BE2C (cell line): ENCODE data around the gene GFOD2.

Source experiments
- DNase-seq: peaks from one replicate; pipeline ENCODE4 v3.0.0-alpha.2; 2020
- H3K27me3 ChIP-seq: fragments of 250-450 bp; sonication (Bioruptor Pico); 2 replicates; pipeline ENCODE4 v1.5.1; 2020; ENCODE audit warnings: mild to moderate bottlenecking
- H3K36me3 ChIP-seq: fragments of 250-450 bp; sonication (Bioruptor Pico); 2 replicates; pipeline ENCODE4 v1.5.1; 2020; ENCODE audit warnings: mild to moderate bottlenecking
- H3K4me1 ChIP-seq: fragments of 250-450 bp; sonication (Bioruptor Pico); 2 replicates; pipeline ENCODE4 v1.5.1; 2020
- H3K4me3 ChIP-seq: 2 replicates; pipeline ENCODE4 v1.5.1; 2011; ENCODE audit warnings: low read depth, low read length
- H3K9me3 ChIP-seq: fragments of 250-450 bp; sonication (Bioruptor Pico); 2 replicates; pipeline ENCODE4 v1.5.1; 2020
- TF ChIP-seq, protein P1 (sequence below): IDR thresholded peaks from 2 replicates; pipeline ENCODE4 v1.5.1; 2012; ENCODE audit warnings: mild to moderate bottlenecking, low read depth, low read length

The GFOD2 gene

GRCh38 chr16:67652578-67653127, 66.5 kb downstream of the GFOD2 start:
- Histone ChIP-seq H3K36me3 (peaks cover 19% of the 10 kb centered on the region), H3K27me3 (no peaks in the 10 kb centered on the region), H3K4me1 (peaks cover 2% of the 10 kb centered on the region; the same call in 1 of the 2 replicates), H3K9me3 (no peaks in the 10 kb centered on the region), H3K4me3 (peak overlapping the region; percentile 91)
- TF ChIP-seq, protein P1, sequence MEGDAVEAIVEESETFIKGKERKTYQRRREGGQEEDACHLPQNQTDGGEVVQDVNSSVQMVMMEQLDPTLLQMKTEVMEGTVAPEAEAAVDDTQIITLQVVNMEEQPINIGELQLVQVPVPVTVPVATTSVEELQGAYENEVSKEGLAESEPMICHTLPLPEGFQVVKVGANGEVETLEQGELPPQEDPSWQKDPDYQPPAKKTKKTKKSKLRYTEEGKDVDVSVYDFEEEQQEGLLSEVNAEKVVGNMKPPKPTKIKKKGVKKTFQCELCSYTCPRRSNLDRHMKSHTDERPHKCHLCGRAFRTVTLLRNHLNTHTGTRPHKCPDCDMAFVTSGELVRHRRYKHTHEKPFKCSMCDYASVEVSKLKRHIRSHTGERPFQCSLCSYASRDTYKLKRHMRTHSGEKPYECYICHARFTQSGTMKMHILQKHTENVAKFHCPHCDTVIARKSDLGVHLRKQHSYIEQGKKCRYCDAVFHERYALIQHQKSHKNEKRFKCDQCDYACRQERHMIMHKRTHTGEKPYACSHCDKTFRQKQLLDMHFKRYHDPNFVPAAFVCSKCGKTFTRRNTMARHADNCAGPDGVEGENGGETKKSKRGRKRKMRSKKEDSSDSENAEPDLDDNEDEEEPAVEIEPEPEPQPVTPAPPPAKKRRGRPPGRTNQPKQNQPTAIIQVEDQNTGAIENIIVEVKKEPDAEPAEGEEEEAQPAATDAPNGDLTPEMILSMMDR: no peak
- DNase-seq: peak; percentile 63

DNA sequence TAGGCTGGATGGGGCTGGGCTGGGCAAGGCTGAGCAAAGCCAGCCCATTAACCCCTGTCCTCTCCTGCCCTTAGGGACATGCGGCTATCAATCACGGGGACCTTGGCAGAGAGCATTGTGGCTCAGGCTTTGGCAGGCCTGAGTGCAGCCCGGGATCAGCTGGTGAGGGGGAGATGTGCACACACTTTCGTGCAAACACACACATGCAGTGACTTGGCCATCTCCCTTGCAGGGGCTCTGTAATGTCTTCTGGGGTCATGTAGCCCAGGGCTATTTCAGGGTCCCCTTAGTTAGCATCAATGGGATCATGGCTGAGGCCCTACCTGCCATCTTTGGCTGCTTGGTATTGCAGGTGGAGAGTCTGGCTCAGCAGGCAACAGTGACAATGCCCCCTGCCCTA, 67.3 kb downstream of the GFOD2 start:
- Histone ChIP-seq H3K4me3 (no peak overlapping the region), H3K36me3 (peaks cover 19% of the 10 kb centered on the region), H3K4me1 (peaks cover 2% of the 10 kb centered on the region; the same call in 1 of the 2 replicates), H3K27me3 (no peaks in the 10 kb centered on the region), H3K9me3 (no peaks in the 10 kb centered on the region)
- no peak for DNase-seq
- TF ChIP-seq, protein P1: no peak

DNA sequence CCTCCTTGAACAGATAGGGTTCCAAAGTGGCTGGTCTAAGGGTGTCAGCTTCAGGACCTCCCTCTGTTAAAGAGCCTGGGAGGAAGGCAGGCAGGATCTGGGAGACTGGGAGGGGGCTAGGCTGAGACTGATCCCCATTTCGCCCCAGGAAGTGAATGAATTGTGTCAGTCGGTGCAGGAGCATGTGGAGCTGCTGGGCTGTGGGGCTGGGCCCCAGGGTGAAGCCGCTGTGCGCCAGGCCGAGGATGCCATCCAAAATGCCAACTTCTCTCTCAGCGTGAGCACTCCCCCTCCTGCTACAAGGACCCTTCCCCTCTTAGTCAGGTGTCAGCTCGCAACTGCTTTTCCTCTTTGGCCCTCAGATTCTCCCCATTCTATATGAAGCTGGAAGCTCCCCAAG, 68.1 kb downstream of the GFOD2 start:
- H3K4me1 ChIP-seq: peaks cover 2% of the 10 kb centered on the region; the same call in 1 of the 2 replicates

GRCh38 chr16:67650023-67650422, 69.1 kb downstream of the GFOD2 start:
- Histone ChIP-seq H3K27me3 (no peaks in the 10 kb centered on the region), H3K9me3 (no peaks in the 10 kb centered on the region), H3K36me3 (peaks cover 9% of the 10 kb centered on the region), H3K4me3 (no peak overlapping the region), H3K4me1 (peaks cover 2% of the 10 kb centered on the region; the same call in 1 of the 2 replicates)
- TF ChIP-seq, protein P1: no peak
- DNase-seq: no peak

More for the DNA sequence above, 68.1 kb downstream of the GFOD2 start:
- Histone ChIP-seq H3K9me3 (no peaks in the 10 kb centered on the region), H3K27me3 (no peaks in the 10 kb centered on the region), H3K4me3 (no peak overlapping the region), H3K36me3 (peaks cover 16% of the 10 kb centered on the region)
- TF ChIP-seq, protein P1: no peak
- DNase-seq: no peak

GRCh38 chr16:67649494-67649931, 69.6 kb downstream of the GFOD2 start:
- no peaks in the 10 kb centered on the region for H3K27me3 ChIP-seq
- peaks cover 2% of the 10 kb centered on the region; the same call in 1 of the 2 replicates for H3K4me1 ChIP-seq
- TF ChIP-seq, protein P1: no peak
- H3K36me3 ChIP-seq: peaks cover 4% of the 10 kb centered on the region
- H3K9me3 ChIP-seq: no peaks in the 10 kb centered on the region
- no peak overlapping the region for H3K4me3 ChIP-seq
- peak; percentile 11 for DNase-seq

GRCh38 chr16:67648764-67649407, 70.2 kb downstream of the GFOD2 start:
- Histone ChIP-seq H3K9me3 (no peaks in the 10 kb centered on the region), H3K27me3 (no peaks in the 10 kb centered on the region), H3K4me3 (no peak overlapping the region), H3K4me1 (0 out of 2 replicates have a peak, but pooled peaks cover 2% of the 10 kb centered on the region), H3K36me3 (no peaks in the 10 kb centered on the region; the same call in 1 of the 2 replicates)
- DNase-seq: no peak
- TF ChIP-seq, protein P1: no peak
